ENCODE data around the gene SLC17A5.
A peak's percentile ranks its signal among the peaks of the same experiment; 100 is the strongest.
"Not testable (repeated sequence)": the region's sequence is repeated elsewhere in the genome, so short reads cannot be mapped to it uniquely, and the experiment has no call there.

The SLC17A5 gene

DNA sequence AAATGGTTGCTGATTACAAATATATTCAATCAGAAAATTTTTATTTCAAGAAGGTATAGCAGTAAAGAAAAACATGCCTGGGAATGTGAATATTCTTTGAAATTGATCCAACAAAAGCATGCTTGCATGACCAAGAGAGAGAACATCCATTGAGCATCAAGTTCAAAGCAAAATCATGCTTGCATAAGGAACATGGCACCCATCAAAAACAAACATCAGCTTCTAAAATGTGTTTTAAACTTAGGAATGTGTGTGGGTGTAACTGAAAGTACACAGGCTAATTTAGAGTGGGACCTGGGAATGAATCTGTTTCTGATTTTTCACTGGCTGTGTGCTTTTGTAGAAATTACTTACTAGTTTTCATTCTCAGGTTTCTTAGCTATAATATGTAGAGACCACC, 5.6 kb downstream of the SLC17A5 start:
- no peak for TF ChIP-seq ZNF274 (IDR thresholded peaks at IDR 0.05; ENCODE audit: low read depth, low read length)

DNA sequence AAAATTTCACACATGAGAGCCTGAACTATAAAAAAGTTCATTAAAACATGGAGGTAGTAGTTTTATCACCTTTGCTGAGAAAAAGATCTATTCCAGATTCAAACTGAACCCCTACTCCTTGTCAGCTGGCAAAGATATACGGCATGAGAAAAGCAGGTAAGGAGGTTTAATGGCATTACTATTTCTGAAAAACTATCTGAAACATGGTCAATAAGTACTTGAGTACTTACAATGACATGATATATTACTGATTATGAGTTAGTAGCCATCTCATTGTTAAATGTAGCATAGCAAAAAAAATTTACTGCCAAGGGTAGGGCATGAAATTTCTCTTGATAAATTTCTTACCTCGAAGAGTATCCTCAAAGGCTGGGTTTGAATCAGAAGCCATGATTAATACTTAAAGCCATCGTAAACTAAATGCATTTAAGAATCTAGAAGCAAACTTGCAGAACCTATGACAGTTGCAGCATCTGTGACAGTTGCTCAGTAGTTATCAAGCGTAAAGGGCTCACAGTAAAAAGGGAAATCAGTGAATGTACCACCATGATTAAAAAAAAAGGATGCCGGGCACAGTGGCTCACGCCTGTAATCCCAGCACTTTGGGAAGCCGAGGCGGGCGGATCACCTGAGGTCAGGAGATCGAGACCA, 8.7 kb downstream of the SLC17A5 start:
- TF ChIP-seq ZNF274 (IDR thresholded peaks at IDR 0.05; ENCODE audit: low read depth, low read length) = no peak
- peak overlapping the region; percentile 51 for H3K4me3 ChIP-seq (ENCODE audit: low read length)

More for the DNA sequence above, 5.6 kb downstream of the SLC17A5 start:
- H3K4me3 ChIP-seq (ENCODE audit: low read length) = no peak overlapping the region

DNA sequence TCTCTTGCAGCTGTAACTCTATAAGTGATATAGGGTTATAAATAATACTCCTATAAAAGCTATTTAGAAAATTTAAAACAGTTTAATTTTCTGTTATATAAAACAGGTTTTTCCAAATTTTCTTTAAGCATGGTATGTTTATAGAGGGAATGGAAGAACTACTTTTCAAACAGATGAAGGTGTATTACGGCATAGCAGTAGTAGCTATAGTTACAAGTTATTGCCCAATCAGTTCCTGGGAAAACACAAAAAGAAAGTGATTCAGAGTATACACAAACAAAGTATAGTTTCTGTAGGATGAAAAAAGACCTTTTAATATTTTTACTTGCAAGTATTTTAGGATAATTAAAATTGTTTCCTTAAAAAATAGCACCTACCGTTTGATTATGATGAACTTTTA, 9.8 kb downstream of the SLC17A5 start:
- no peak for TF ChIP-seq ZNF274 (IDR thresholded peaks at IDR 0.05; ENCODE audit: low read depth, low read length)
- no peak overlapping the region for H3K4me3 ChIP-seq (ENCODE audit: low read length)

DNA sequence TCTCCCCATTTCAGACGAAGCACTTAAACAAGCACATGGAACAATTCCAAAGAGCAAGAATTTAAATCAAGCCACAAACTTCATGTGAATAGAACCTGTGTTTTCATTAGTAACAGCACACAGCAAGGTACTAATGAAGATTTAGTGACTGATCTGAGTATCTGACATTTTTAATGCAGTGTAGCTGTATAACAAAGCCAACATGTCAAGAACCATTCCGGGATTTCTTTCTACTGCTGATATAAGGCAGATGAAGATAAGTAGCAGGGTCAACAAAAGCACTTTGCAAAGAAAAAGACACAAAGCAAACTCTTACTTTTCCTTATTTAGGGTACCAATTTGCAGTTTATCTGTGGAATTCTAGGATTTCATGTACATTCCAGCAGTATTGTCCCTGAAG, 11.3 kb downstream of the SLC17A5 start:
- H3K4me3 ChIP-seq (ENCODE audit: low read length) = no peak overlapping the region
- no peak for TF ChIP-seq ZNF274 (IDR thresholded peaks at IDR 0.05; ENCODE audit: low read depth, low read length)

DNA sequence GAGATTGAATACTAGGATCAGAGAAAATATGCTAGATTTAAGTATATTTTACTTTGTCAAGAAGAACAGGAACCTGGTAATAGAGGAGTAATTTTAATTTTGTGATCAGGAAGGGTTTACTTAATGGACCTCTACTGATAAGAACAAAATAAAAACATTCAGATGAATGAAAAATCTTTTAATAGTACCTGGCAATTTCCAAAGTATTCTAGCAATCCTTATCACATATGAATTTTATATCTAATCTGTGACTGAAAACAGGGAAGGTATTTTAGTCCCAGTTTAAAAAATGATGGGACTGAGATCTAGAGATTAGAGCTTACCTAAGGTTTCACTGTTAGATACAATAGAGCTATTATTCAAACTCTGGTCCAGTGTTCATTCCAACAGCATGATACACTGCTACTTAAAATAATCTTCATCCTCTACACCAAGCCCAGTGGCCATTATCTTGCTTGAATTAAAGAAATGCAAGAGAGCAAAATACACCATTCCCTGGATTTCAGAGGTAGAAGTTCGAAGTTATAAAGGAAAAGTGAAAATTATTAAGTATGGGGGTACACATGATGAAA, 13.5 kb downstream of the SLC17A5 start:
- no peak for TF ChIP-seq ZNF274 (IDR thresholded peaks at IDR 0.05; ENCODE audit: low read depth, low read length)
- H3K4me3 ChIP-seq (ENCODE audit: low read length) = no peak overlapping the region

DNA sequence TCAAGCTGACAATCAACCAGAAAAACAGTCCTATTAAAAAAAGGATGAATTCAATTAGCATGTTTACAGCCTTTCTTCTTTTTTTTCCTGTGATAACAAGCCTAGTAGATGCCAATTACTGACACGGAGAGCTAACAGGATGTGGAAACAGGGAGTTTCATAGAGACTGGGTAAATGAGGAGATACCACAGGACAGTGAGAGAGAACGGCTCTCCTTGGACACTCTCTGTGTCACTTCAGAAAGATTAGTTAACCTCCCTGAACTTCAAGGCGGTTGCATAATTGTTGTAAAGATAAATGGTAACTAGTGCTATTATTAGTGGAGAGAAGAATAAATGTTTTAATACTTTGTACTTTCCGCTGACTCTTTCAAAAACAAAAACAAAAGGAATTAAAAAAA, 14.8 kb downstream of the SLC17A5 start:
- H3K4me3 ChIP-seq (ENCODE audit: low read length) = no peak overlapping the region
- no peak for TF ChIP-seq ZNF274 (IDR thresholded peaks at IDR 0.05; ENCODE audit: low read depth, low read length)

DNA sequence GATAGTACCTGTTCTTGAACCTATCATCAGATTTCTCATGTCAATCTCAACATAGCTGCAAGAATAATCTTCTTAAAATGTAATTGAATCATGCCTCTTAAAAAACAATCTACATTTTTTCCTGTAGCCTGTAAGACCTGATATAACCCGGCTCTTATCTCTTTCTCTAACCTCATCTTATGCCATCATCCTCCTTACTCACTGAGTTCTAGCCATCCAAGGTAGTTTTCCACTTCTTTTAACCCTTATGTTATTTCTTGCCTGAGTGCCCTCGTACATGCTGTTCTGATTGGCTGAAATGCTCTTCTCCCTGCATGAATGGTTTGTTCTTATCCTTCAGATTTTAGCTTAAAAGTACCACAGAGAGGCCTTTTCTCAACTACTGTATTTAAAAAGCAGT, 16.4 kb downstream of the SLC17A5 start:
- TF ChIP-seq ZNF274 (IDR thresholded peaks at IDR 0.05; ENCODE audit: low read depth, low read length) = no peak
- no peak overlapping the region for H3K4me3 ChIP-seq (ENCODE audit: low read length)

DNA sequence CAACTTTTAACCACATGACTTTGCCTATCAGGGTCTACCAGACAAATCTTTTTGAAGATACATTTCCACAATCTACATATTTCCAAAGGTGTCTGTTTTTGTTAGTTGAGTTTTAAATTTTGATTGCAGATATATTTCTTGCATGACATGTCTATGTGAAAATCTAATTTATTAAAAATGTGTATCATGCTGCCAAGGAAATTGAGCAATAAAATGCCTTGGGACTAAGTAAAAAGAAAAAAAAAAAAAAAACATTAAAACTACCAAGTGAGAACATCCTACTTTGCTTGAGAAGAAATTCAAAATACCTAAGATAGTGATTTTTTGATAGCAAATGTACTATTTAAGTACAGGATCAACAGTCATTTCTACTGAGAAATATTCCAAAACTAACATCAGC, 17.7 kb downstream of the SLC17A5 start:
- no peak for TF ChIP-seq ZNF274 (IDR thresholded peaks at IDR 0.05; ENCODE audit: low read depth, low read length)
- H3K4me3 ChIP-seq (ENCODE audit: low read length) = no peak overlapping the region

DNA sequence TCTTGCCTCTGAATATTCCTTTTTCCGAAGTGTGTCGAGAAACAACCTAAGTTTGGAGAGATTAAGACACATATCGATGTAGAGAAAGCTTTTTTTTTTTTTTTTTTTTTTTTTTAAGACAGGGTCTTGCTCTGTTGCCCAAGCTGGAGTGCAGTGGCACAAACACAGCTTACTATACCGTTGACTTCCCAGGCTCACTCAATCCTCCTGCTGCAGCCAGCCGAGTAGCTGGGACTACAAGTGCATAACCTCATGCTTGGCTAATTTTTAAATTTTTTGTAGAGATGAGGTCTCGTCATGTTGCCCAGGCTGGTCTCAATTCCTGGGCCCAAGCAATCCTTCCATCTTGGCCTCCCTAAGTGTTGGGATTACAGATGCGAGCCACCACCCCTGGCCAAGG, 21.4 kb downstream of the SLC17A5 start:
- H3K4me3 ChIP-seq (ENCODE audit: low read length) = no peak overlapping the region
- TF ChIP-seq ZNF274 (IDR thresholded peaks at IDR 0.05; ENCODE audit: low read depth, low read length) = no peak

DNA sequence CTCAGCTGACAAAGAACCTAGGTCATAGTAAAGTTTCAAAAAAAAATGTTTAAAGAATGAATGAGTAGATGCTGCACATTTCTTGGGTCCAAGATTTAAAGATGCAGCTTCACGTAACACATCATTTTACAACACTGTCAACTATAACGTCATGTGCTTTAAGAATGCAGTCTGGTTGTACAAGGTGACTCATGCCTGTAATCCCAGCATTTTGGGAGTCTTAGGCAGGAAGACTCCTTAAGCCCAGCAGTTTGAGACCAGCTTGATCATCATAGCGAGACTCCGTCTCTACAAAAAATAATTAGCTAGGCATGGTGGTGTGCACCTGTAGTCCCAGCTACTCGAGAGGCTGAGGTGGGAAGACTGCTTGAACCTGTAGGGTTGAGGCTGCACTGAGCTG, 21.9 kb downstream of the SLC17A5 start:
- H3K4me3 ChIP-seq (ENCODE audit: low read length) = no peak overlapping the region
- TF ChIP-seq ZNF274 (IDR thresholded peaks at IDR 0.05; ENCODE audit: low read depth, low read length) = no peak

DNA sequence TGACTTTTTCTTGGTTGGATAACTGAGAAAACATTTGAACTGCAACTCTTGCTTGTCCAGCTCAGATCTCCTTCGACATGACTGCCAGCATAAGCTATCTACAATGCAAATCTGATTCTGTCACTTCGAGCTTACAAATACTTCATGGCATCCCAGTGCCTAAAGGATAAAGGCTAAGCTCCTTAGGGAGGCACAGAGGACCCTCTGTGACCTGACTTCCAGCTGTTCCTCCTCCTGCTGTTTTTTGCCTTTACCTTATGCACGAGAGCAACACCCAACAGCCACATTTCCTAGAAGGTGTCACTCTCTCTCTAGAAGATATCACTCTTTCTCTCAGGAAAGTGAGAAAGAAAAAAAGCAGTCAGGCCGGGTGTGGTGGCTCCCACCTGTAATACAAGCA, 23.4 kb downstream of the SLC17A5 start:
- no peak overlapping the region for H3K4me3 ChIP-seq (ENCODE audit: low read length)
- TF ChIP-seq ZNF274 (IDR thresholded peaks at IDR 0.05; ENCODE audit: low read depth, low read length) = no peak

DNA sequence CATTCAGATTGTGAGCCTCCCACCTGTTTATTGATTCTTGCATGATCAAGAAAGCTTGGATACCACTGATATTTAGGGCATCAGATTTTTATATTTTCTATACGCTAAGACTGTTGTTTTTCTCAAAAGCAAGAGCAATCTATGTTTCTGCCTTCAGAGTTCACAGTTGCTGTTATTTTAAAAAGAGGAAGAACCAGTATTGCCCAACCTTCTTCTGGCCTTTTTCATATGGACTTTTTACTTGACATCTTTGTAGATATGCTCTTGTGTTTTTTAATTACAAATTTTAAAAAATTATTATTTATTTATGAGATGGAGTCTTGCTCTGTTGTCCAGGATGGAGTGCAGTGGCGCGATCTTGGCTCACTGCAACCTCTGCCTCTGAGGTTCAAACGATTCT, 28.9 kb downstream of the SLC17A5 start:
- H3K4me3 ChIP-seq (ENCODE audit: low read length) = no peak overlapping the region
- no peak for TF ChIP-seq ZNF274 (IDR thresholded peaks at IDR 0.05; ENCODE audit: low read depth, low read length)

DNA sequence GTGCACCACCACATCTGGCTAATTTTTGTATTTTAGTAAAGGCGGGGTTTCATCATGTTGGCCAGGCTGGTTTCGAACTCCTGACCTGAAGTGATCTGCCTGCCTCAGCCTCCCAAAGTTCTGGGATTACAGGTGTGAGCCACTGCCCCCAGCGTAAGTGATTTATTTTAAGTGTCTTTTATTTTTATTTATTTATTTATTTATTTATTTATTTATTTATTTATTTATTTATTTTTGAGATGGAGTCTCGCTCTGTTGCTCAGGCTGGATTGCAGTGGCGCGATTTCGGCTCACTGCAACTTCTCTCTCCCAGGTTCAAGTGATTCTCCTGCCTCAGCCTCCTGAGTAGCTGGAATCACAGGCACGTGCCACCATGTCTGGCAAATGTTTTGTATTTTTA, 30.3 kb downstream of the SLC17A5 start:
- H3K4me3 ChIP-seq (ENCODE audit: low read length) = not testable (repeated sequence)

DNA sequence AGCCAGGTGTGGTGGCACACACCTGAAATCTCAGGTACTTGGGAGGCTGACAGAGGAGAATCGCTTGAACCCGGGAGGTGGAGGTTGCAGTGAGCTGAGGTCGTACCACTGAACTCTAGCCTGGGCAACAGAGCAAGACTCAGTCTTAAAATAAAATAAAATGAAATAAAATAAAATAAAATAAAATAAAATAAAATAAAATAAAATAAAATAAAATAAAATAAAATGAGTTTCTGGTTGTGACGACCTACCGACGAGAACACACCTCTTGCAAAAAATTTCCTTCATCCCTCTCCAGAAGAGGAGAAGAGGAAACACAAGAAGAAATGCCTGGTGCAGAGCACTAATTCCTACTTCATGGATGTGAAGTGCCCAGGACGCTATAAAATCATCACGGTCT, 35.7 kb downstream of the SLC17A5 start:
- H3K4me3 ChIP-seq (ENCODE audit: low read length) = not testable (repeated sequence)

DNA sequence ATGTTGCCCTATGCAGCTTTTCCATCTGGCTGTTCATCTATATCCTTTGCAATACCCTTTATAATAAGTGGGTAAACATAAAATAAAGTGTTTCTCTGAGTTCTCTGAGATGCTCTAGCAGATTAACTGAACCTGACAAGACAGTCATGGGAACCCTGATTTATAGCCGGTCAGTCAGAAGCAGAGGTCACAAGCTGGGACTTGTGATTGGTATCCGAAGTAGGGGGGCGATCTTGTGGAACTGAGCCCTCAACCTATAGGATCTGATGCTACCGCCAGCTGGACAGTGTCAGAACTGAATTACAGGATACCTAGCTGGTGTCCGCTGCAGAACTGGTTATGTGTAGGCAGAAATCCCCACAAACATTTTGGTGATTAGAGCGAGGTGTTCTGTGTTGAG, 39.0 kb downstream of the SLC17A5 start:
- H3K4me3 ChIP-seq (ENCODE audit: low read length) = no peak overlapping the region
- TF ChIP-seq ZNF274 (IDR thresholded peaks at IDR 0.05; ENCODE audit: low read depth, low read length) = no peak

Measured in GM08714 (cell line).